Activated T-cell treated with anti-CD3 and anti-CD28 coated beads, Interleukin-2, amount 50 U/mL, for 4 hours (primary cell): ENCODE results near the gene SPARC. TPM values are rescaled to one million over a fixed set of nuclear protein-coding genes. Genes with fewer than 3 reads are reported as not detected.

Source experiments
- ATAC-seq, 2 donors: fragments of 200-7000 bp; cut with Tn5 transposase; one replicate each; pipeline ENCODE4 v1.10.0; 2021
- DNase-seq: peaks from one replicate; pipeline ENCODE4 v3.0.0-alpha.2; 2020
- H3K27me3 Mint-ChIP-seq: one replicate; pipeline ENCODE4 v1.8.0; 2021; ENCODE audit warnings: low read depth, mixed read lengths
- H3K36me3 Mint-ChIP-seq: one replicate; pipeline ENCODE4 v1.8.0; 2022; ENCODE audit warnings: mixed read lengths; ENCODE audit not compliant: insufficient read depth
- H3K4me1 Mint-ChIP-seq: one replicate; pipeline ENCODE4 v1.8.0; 2021; ENCODE audit warnings: low read depth, mixed read lengths
- H3K4me3 Mint-ChIP-seq: one replicate; pipeline ENCODE4 v1.8.0; 2021; ENCODE audit warnings: mild to moderate bottlenecking, moderate library complexity, mixed read lengths
- H3K9me3 Mint-ChIP-seq: one replicate; pipeline ENCODE4 v1.8.0; 2021; ENCODE audit warnings: mixed read lengths
- total RNA-seq, 3 donors: library from RNA; stranded (reverse); gene quantifications; one replicate each; pipeline ENCODE4 v1.2.1, GENCODE V29; 2021

Gene SPARC
- total RNA-seq, 3 donors from 2014 or later: 2.0 to 2.6 (median 2.3) TPM

- Mint-ChIP-seq H3K4me3 (no peak overlapping the region), H3K36me3 (no peaks in the 10 kb centered on the region), H3K9me3 (no peaks in the 10 kb centered on the region), H3K4me1 (peaks cover 12% of the 10 kb centered on the region), H3K27me3 (no peaks in the 10 kb centered on the region)
- no peak for ATAC-seq
- DNase-seq: no peak
Measured at GRCh38 chr5:151642472-151643140, 44.1 kb downstream of the SPARC start.

- no peaks in the 10 kb centered on the region for H3K9me3 Mint-ChIP-seq
- H3K4me1 Mint-ChIP-seq: peaks cover 12% of the 10 kb centered on the region
- no peak for DNase-seq
- no peaks in the 10 kb centered on the region for H3K36me3 Mint-ChIP-seq
- no peak for ATAC-seq
- H3K4me3 Mint-ChIP-seq: no peak overlapping the region
- H3K27me3 Mint-ChIP-seq: peaks cover 3% of the 10 kb centered on the region
Measured at GRCh38 chr5:151638619-151639018, 48.1 kb downstream of the SPARC start.

GRCh38 chr5:151637676-151638075 lies 49.0 kb downstream of the SPARC start:
- Mint-ChIP-seq H3K4me1 (peaks cover 12% of the 10 kb centered on the region), H3K36me3 (no peaks in the 10 kb centered on the region), H3K4me3 (no peak overlapping the region), H3K27me3 (peaks cover 5% of the 10 kb centered on the region), H3K9me3 (no peaks in the 10 kb centered on the region)
- ATAC-seq (no peak), DNase-seq (no peak)

- no peak overlapping the region for H3K4me3 Mint-ChIP-seq
- ATAC-seq: no peak
- H3K9me3 Mint-ChIP-seq: no peaks in the 10 kb centered on the region
- H3K27me3 Mint-ChIP-seq: peaks cover 7% of the 10 kb centered on the region
- H3K4me1 Mint-ChIP-seq: no peaks in the 10 kb centered on the region
- DNase-seq: no peak
- H3K36me3 Mint-ChIP-seq: no peaks in the 10 kb centered on the region
Measured at GRCh38 chr5:151633892-151634291, 52.8 kb downstream of the SPARC start.

GRCh38 chr5:151632941-151633340 lies 53.8 kb downstream of the SPARC start:
- H3K36me3 Mint-ChIP-seq: no peaks in the 10 kb centered on the region
- DNase-seq (no peak), ATAC-seq (no peak)
- H3K4me3 Mint-ChIP-seq: no peak overlapping the region
- H3K4me1 Mint-ChIP-seq: no peaks in the 10 kb centered on the region
- H3K9me3 Mint-ChIP-seq: no peaks in the 10 kb centered on the region
- peaks cover 7% of the 10 kb centered on the region for H3K27me3 Mint-ChIP-seq

GRCh38 chr5:151632524-151632923 lies 54.2 kb downstream of the SPARC start:
- no peaks in the 10 kb centered on the region for H3K9me3 Mint-ChIP-seq
- H3K4me3 Mint-ChIP-seq: no peak overlapping the region
- H3K27me3 Mint-ChIP-seq: peaks cover 7% of the 10 kb centered on the region
- H3K4me1 Mint-ChIP-seq: no peaks in the 10 kb centered on the region
- ATAC-seq (no peak), DNase-seq (no peak)
- no peaks in the 10 kb centered on the region for H3K36me3 Mint-ChIP-seq

GRCh38 chr5:151631941-151632340 lies 54.8 kb downstream of the SPARC start:
- ATAC-seq (no peak), DNase-seq (no peak)
- Mint-ChIP-seq H3K9me3 (no peaks in the 10 kb centered on the region), H3K36me3 (no peaks in the 10 kb centered on the region), H3K4me1 (no peaks in the 10 kb centered on the region), H3K4me3 (no peak overlapping the region), H3K27me3 (peaks cover 7% of the 10 kb centered on the region)

GRCh38 chr5:151630088-151630487 lies 56.6 kb downstream of the SPARC start:
- DNase-seq: no peak

GRCh38 chr5:151628112-151628823 lies 58.4 kb downstream of the SPARC start:
- no peak for DNase-seq
- H3K27me3 Mint-ChIP-seq: peaks cover 2% of the 10 kb centered on the region

More at GRCh38 chr5:151630088-151630487, 56.6 kb downstream of the SPARC start:
- no peak overlapping the region for H3K4me3 Mint-ChIP-seq
- no peaks in the 10 kb centered on the region for H3K36me3 Mint-ChIP-seq
- peaks cover 3% of the 10 kb centered on the region for H3K27me3 Mint-ChIP-seq
- no peaks in the 10 kb centered on the region for H3K4me1 Mint-ChIP-seq
- no peak for ATAC-seq
- H3K9me3 Mint-ChIP-seq: no peaks in the 10 kb centered on the region

GRCh38 chr5:151627650-151628049 lies 59.1 kb downstream of the SPARC start:
- no peaks in the 10 kb centered on the region for H3K9me3 Mint-ChIP-seq
- DNase-seq (no peak), ATAC-seq (no peak)
- H3K36me3 Mint-ChIP-seq: no peaks in the 10 kb centered on the region
- no peak overlapping the region for H3K4me3 Mint-ChIP-seq
- no peaks in the 10 kb centered on the region for H3K4me1 Mint-ChIP-seq
- peaks cover 1% of the 10 kb centered on the region for H3K27me3 Mint-ChIP-seq

More at GRCh38 chr5:151628112-151628823, 58.4 kb downstream of the SPARC start:
- no peaks in the 10 kb centered on the region for H3K36me3 Mint-ChIP-seq
- H3K9me3 Mint-ChIP-seq: no peaks in the 10 kb centered on the region
- no peak for ATAC-seq
- H3K4me1 Mint-ChIP-seq: no peaks in the 10 kb centered on the region
- no peak overlapping the region for H3K4me3 Mint-ChIP-seq

GRCh38 chr5:151625285-151625684 lies 61.4 kb downstream of the SPARC start:
- no peak for ATAC-seq
- Mint-ChIP-seq H3K4me1 (no peaks in the 10 kb centered on the region), H3K9me3 (no peaks in the 10 kb centered on the region)

GRCh38 chr5:151624476-151624875 lies 62.2 kb downstream of the SPARC start:
- Mint-ChIP-seq H3K9me3 (no peaks in the 10 kb centered on the region), H3K4me3 (no peak overlapping the region), H3K36me3 (no peaks in the 10 kb centered on the region), H3K4me1 (no peaks in the 10 kb centered on the region), H3K27me3 (peaks cover 11% of the 10 kb centered on the region)
- DNase-seq (no peak), ATAC-seq (no peak)

More at GRCh38 chr5:151625285-151625684, 61.4 kb downstream of the SPARC start:
- Mint-ChIP-seq H3K36me3 (no peaks in the 10 kb centered on the region), H3K27me3 (peaks cover 12% of the 10 kb centered on the region), H3K4me3 (no peak overlapping the region)
- DNase-seq: no peak

GRCh38 chr5:151622367-151623088 lies 64.2 kb downstream of the SPARC start:
- no peaks in the 10 kb centered on the region for H3K9me3 Mint-ChIP-seq
- no peak overlapping the region for H3K4me3 Mint-ChIP-seq
- no peaks in the 10 kb centered on the region for H3K36me3 Mint-ChIP-seq
- H3K4me1 Mint-ChIP-seq: no peaks in the 10 kb centered on the region
- peaks cover 11% of the 10 kb centered on the region for H3K27me3 Mint-ChIP-seq
- ATAC-seq (no peak), DNase-seq (no peak)

GRCh38 chr5:151620461-151620840 lies 66.3 kb downstream of the SPARC start:
- no peaks in the 10 kb centered on the region for H3K36me3 Mint-ChIP-seq
- ATAC-seq: no peak
- H3K4me3 Mint-ChIP-seq: no peak overlapping the region
- H3K9me3 Mint-ChIP-seq: no peaks in the 10 kb centered on the region
- no peak for DNase-seq
- peaks cover 11% of the 10 kb centered on the region for H3K27me3 Mint-ChIP-seq
- peaks cover 6% of the 10 kb centered on the region for H3K4me1 Mint-ChIP-seq
